Measurements from ENCODE around the gene MYT1.

- no peak for TF ChIP-seq CTCF (conservative IDR thresholded peaks at IDR 0.05; ENCODE audit: low read depth, low read length)
- TF ChIP-seq EZH2 (IDR thresholded peaks at IDR 0.05; ENCODE audit: low read length, unreplicated experiment): no peak
- TF ChIP-seq EZH2phosphoT487 (IDR thresholded peaks at IDR 0.05; ENCODE audit: borderline replicate concordance, low read length): no peak
Measured at GRCh38 chr20:64160526-64161355, 3.5 kb upstream of the MYT1 start.

All from PC-3 (cell line).